Tibial nerve (tissue), 4 donors: ENCODE data around the gene HSCB.

ENCODE experiments used
- CTCF ChIP-seq, 5 experiments: fragments of 200-600 bp in 3 of 5; fragments of 450-650 bp in 2 of 5; sonication (generic) in 3 of 5; IDR thresholded peaks; one replicate each; pipeline ENCODE4 v1.5.1; 2016 to 2019; ENCODE audit warnings: antibody characterized with exemption in 5 of 5, mild to moderate bottlenecking in 3 of 5, moderate library complexity in 2 of 5
- EP300 ChIP-seq, 2 donors: sonication (generic); formaldehyde crosslinking; IDR thresholded peaks; one replicate each; pipeline ENCODE4 v1.6.1; 2017; ENCODE audit warnings: antibody characterized with exemption in 2 of 2, mild to moderate bottlenecking in 1 of 2

- TF ChIP-seq EP300 (IDR thresholded peaks at IDR 0.05) (no peak), CTCF (IDR thresholded peaks at IDR 0.05) (no peak)
Measured at GRCh38 chr22:28711341-28711740, 30.5 kb upstream of the HSCB start.
